DMS114 treated with DMSO at 0.1 percent for 48 hours (cell line): ENCODE measurements around the gene GNGT2.

ENCODE experiments used
- DNase-seq: peaks from one replicate; lab custom pipeline; 2025; ENCODE audit not compliant: unreplicated experiment; lab: John Stamatoyannopoulos, UW

The GNGT2 gene

GRCh38 chr17:49229805-49230600 lies 19.6 kb upstream of the GNGT2 start:
- DNase-seq, result no peak

- no peak for DNase-seq
Observed at GRCh38 chr17:49229076-49229804, 18.9 kb upstream of the GNGT2 start.

- peak; percentile 40 for DNase-seq
Observed at GRCh38 chr17:49227436-49228261, 17.3 kb upstream of the GNGT2 start.

GRCh38 chr17:49226771-49227435 lies 16.5 kb upstream of the GNGT2 start:
- DNase-seq, result no peak

GRCh38 chr17:49225554-49226236 lies 15.3 kb upstream of the GNGT2 start:
- DNase-seq, result no peak

- no peak for DNase-seq
Observed at GRCh38 chr17:49224997-49225337, 14.6 kb upstream of the GNGT2 start.

- no peak for DNase-seq
Observed at GRCh38 chr17:49224198-49224996, 14.0 kb upstream of the GNGT2 start.

- no peak for DNase-seq
Observed at GRCh38 chr17:49223517-49224197, 13.3 kb upstream of the GNGT2 start.

- DNase-seq, result no peak
Observed at GRCh38 chr17:49223168-49223516, 12.8 kb upstream of the GNGT2 start.

GRCh38 chr17:49219987-49220386 lies 9.6 kb upstream of the GNGT2 start:
- DNase-seq, result no peak

GRCh38 chr17:49218941-49219913 lies 8.9 kb upstream of the GNGT2 start:
- no peak for DNase-seq

GRCh38 chr17:49217651-49218413 lies 7.5 kb upstream of the GNGT2 start:
- no peak for DNase-seq

GRCh38 chr17:49216953-49217650 lies 6.7 kb upstream of the GNGT2 start:
- DNase-seq, result no peak

GRCh38 chr17:49216482-49216881 lies 6.1 kb upstream of the GNGT2 start:
- DNase-seq, result no peak

- no peak for DNase-seq
Observed at GRCh38 chr17:49214676-49215360, 4.4 kb upstream of the GNGT2 start.

GRCh38 chr17:49213847-49214246 lies 3.5 kb upstream of the GNGT2 start:
- DNase-seq, result no peak
